Measurements from ENCODE around the gene LDLRAD4.

DNA sequence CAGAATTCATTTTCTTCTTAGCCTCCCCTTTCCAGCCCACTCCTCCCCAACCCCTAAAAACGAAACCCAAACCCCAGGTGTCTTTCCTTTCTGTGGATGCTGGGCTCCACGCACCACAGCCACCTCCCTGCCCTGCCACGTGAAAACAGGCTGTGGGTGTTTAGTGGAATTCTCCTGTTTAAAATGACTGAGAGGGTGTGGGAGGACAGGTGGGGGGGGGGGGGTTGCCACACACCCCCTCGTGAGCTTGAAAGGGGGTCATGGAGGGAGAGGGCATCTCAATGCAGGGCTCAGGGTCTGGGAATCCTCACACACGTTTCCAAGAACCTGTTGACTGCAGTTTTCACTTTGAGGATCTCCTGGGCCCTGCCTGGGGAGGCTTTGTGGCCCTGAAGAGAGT lies 397.5 kb downstream of the LDLRAD4 start:
- TF ChIP-seq GATA2 (IDR thresholded peaks at IDR 0.05; ENCODE audit: low read depth, low read length) (no peak), GATA3 (IDR thresholded peaks at IDR 0.05; ENCODE audit: low read depth, low read length) (no peak)
